ENCODE measurements around the gene TECTB.

- TF ChIP-seq CTCF (IDR thresholded peaks at IDR 0.05; ENCODE audit: low read depth, low read length, poor library complexity, severe bottlenecking) (no peak), EZH2phosphoT487 (IDR thresholded peaks at IDR 0.05; ENCODE audit: borderline replicate concordance, low read length) (no peak)
These were observed 53.5 kb downstream of the TECTB start for GRCh38 chr10:112336556-112337201.
